Stromal cell of bone marrow (primary cell): Measurements from ENCODE around the gene COPS6.
"Not testable (repeated sequence)": the region's sequence is repeated elsewhere in the genome, so short reads cannot be mapped to it uniquely, and the experiment has no call there.

Source experiments
- DNase-seq: peaks from one replicate; pipeline ENCODE4 v3.0.0-alpha.2; 2012; ENCODE audit warnings: low read depth

COPS6 gene

DNA sequence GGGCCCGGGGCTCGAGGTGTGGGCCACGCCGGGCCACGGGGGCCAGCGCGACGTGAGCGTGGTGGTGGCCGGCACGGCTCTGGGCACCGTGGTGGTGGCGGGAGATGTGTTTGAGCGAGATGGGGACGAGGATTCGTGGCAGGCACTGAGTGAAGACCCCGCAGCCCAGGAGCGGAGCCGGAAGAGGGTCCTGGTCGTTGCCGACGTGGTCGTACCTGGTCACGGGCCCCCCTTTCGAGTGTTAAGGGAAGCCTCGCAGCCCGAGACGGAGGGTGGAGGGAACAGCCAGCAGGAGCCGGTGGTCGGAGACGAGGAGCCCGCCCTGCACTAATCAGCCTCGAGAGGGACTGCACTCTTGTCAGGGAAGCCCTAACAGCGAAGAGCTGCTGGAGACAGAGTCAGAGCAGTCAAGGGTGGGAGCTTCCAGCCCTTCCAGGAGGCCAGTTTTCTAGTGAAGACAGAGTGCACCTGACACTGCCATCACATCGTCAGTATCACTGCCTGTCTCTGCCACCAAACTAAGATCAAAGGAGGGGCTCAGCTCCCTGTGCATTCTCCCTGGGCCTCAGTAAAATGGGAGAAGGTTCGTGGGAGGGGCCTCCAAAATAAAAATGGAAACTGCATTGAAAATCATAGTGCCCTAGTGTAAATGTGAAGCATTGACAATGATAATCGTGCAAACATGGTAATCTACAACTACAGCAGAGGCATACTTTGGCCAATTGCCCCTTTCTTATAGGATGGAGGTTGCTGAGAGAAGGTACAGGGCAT, 39.3 kb downstream of the COPS6 start:
- DNase-seq: no peak

DNA sequence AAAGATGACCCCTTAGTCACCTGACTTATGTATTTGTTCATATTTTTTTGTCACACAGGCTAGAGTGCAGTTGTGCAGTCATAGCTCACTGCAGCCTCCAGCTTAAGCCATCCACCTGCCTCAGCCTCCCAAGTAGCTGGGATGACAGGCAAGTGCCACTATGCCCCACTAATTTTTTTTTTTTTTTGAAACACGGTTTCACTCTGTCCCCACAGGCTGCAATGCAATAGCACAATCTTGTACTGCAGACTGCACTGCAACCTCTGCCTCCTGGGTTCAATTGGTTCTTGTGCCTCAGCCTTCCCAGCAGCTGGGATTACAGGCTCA, 39.8 kb downstream of the COPS6 start:
- DNase-seq: no peak

DNA sequence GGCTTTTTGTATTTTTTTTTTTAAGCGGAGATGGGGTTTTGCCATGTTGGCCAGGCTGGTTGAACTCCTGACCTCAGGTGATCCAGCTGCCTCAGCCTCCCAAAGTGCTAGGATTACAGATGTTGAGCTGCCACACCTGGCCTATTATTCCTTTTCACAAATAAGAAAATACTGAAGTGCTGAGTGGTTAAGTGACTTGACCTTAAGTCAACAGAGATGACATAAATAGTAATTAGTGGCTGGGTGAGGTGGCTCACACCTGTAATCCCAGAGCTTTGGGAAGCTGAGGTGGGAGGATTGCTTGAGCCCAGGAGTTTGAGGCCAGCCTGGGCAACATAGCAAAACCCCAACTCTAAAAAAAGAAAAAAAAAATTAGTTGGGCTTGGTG, 41.4 kb downstream of the COPS6 start:
- not testable (repeated sequence) for DNase-seq

DNA sequence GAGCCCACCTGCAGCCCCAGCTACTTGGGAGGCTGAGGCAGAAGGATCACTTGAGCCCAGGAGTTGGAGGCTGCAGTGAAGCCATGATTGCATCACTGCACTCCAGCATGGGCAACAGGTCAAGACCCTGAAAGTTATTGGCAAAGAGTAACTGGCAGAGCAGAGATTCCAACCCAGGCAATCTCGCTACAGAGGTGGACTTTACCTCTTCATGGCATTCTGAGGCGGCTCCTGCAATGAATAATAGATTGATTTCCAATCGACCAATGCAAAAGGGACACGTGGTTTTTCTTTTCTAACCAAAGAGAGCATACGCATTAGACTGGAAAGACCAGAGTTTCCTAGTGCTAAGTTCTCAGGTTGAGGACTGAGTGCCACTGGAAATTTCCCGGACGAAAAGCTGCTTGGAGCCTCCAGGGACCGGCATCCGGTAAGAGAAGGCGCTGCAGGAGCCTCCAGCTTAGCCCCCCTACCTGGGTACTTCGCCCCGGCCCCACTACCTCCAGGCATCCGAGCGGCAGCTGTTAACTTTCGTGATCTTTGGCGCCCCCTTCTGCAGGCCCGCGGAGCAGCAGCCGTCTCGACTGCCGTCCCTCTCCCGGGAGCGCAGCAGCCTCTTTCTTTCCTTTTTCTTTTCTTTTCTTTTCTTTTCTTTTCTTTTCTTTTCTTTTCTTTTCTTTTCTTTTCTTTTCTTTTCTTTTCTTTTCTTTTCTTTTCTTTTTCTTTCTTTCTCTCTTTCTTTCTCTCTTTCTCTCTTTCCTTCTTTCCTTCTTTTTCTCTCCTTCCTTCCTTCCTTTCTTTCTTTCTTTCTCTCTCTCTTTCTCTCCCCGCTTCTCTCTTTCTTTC, 42.1 kb downstream of the COPS6 start:
- no peak for DNase-seq

DNA sequence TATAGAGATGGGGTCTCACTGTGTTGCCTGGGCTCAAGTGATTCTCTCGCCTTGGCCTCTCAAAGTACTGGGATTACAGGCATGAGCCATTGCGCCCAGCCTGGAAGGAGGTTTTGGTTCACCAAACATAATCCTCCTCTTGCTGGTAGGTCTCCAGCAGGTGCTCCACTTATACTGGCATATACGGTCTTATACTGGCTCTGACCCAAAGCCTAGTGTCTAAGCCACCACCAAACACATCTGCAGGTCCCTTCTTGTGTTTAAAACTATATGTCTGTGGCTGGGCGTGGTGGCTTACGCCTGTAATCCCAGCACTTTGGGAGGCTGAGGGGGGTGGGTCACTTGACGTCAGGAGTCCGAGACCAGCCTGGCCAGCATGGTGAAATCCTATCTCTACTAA, 43.4 kb downstream of the COPS6 start:
- DNase-seq: no peak

DNA sequence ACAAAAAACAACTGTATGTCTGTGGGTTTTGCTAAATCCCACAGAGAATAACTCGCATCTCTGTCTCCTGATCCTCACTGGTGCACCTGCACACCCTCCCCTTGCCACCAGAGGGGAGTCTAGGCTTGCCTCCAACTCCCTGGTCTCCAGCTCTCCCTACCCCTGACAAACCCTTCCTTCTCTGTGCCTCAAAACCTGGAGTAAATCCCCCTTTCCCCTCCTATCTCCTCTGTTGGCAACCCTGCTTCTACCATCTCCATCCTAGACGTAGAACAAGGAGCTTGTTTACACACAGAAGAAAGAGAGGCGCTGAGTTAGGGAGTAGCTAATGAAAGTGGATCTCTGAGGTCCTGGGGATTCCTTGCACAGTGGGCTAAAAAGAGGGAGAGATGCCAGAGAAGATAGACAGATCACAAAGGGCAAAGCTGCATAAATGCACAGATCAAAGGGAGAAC, 44.0 kb downstream of the COPS6 start:
- DNase-seq: no peak

DNA sequence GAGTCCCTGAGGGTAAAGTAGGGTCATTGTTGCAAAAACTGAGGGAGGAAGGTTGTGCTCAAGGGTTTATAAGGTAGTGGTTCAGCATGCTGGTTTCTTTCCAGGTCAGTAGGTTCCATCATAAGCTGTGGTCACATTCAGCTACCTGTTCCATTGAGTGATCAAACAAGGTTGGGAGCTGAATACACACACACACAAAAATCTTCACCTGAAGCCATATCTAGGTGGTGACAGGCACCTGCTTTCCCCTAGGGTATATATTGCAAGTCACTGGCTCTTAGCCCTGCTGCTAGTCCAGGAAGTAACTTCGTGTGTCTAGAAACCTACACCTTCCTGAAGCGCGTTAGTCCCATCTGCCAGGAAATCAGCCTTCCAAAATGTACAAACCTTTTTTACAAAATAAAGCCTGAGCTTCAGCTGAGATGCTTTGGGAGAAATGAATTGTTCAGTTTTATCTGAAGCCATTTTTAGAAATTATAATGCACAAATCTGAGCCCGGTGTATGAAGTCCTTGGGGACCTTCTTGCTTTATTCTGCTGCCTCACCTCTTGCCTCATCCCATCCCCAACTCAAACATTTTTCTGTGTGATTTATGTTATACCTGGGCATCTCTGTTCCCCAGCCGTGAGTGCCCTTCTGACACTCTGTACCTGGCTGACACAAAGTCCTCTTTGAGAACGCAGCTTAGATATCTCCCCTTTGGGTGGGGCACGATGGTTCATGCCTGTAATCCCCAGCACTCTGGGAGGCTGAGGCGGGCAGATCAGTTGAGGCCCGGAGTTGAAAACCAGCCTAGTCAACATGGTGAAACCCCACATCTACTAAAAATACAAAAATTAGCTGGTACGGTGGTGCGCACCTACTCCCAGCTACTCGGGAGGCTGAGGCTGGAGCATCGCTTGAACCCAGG, 49.3 kb downstream of the COPS6 start:
- no peak for DNase-seq

DNA sequence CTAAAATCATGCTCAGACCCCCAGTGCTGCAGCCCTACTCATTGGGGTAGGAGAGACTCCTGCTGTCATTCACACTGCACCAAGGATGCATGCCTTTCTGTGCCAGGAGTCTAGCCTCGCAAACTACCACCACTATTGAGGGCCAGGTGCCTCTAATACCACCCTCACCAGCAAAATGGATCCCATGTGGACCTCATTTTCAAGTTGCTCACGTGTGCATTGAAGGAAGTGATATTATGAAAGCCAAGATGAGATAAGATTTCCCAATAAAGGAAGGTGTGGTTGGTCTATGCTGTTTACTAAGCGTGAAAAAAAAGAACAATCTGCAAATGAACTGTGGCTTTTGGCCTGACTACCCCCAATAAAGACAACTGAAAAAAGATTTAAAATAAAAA, 52.8 kb downstream of the COPS6 start:
- DNase-seq: no peak
